Stimulated activated CD8-positive, alpha-beta memory T cell treated with anti-CD3 and anti-CD28 coated beads, Interleukin-7, amount 100 ng/mL, for 1 hour (primary cell): ENCODE results near the gene CYP17A1.
"Not testable (repeated sequence)": the region's sequence is repeated elsewhere in the genome, so short reads cannot be mapped to it uniquely, and the experiment has no call there.

ENCODE experiments used
- DNase-seq, 2 donors: peaks; one replicate each; pipeline ENCODE4 v3.0.0-alpha.2; 2020; ENCODE audit warnings: low read depth in 2 of 2

The CYP17A1 gene

GRCh38 chr10:102837230-102837721 is at the start of gene CYP17A1:
CYP17A1 (minus strand) TSS chr10:102837413; CDS start chr10:102837361, 52 bp downstream.
- no peak for DNase-seq

- no peak for DNase-seq
These were observed 43.0 kb upstream of the CYP17A1 start for GRCh38 chr10:102880256-102880655.

- DNase-seq = no peak
These were observed 41.4 kb upstream of the CYP17A1 start for GRCh38 chr10:102878629-102879028.

- DNase-seq = no peak
These were observed 39.5 kb upstream of the CYP17A1 start for GRCh38 chr10:102876747-102877153.

- no peak for DNase-seq
These were observed 35.0 kb upstream of the CYP17A1 start for GRCh38 chr10:102872163-102872562.

- no peak for DNase-seq
These were observed 33.0 kb upstream of the CYP17A1 start for GRCh38 chr10:102870221-102870620.

GRCh38 chr10:102869258-102870198 is 32.3 kb upstream of the CYP17A1 start, which contains the start of gene AS3MT:
AS3MT (plus strand) TSS chr10:102869470; CDS start chr10:102869593, 123 bp downstream.
- no peak for DNase-seq

GRCh38 chr10:102868911-102869257 is 31.7 kb upstream of the CYP17A1 start:
- no peak for DNase-seq

- DNase-seq = no peak
These were observed 28.4 kb upstream of the CYP17A1 start for GRCh38 chr10:102865620-102866019.

GRCh38 chr10:102863660-102864059 is 26.4 kb upstream of the CYP17A1 start:
- DNase-seq = no peak

GRCh38 chr10:102859911-102860310 is 22.7 kb upstream of the CYP17A1 start:
- no peak for DNase-seq

GRCh38 chr10:102856758-102857424 is 19.7 kb upstream of the CYP17A1 start:
- DNase-seq = no peak

GRCh38 chr10:102855731-102856436 is 18.7 kb upstream of the CYP17A1 start:
- not testable (repeated sequence) for DNase-seq

GRCh38 chr10:102853237-102853636 is 16.0 kb upstream of the CYP17A1 start:
- not testable (repeated sequence) for DNase-seq

GRCh38 chr10:102850025-102850518 is 12.9 kb upstream of the CYP17A1 start:
- DNase-seq = no peak

- no peak for DNase-seq
These were observed 8.2 kb upstream of the CYP17A1 start for GRCh38 chr10:102845352-102845902.

GRCh38 chr10:102844190-102844776 is 7.1 kb upstream of the CYP17A1 start:
- not testable (repeated sequence) for DNase-seq

- not testable (repeated sequence) for DNase-seq
These were observed 5.9 kb upstream of the CYP17A1 start for GRCh38 chr10:102843139-102843538.

- no peak for DNase-seq
These were observed 4.7 kb upstream of the CYP17A1 start for GRCh38 chr10:102841827-102842345.

- not testable (repeated sequence) for DNase-seq
These were observed 1.2 kb upstream of the CYP17A1 start for GRCh38 chr10:102838276-102838927.
